Keratinocyte (primary cell): Measurements from ENCODE around the gene GSTM4.
"Not testable (repeated sequence)": the region's sequence is repeated elsewhere in the genome, so short reads cannot be mapped to it uniquely, and the experiment has no call there.

Source experiments
- EZH2 ChIP-seq: IDR thresholded peaks from one replicate; pipeline ENCODE4 v1.6.1; 2012; ENCODE audit warnings: inconsistent platforms, mild to moderate bottlenecking, low read length, moderate library complexity
- TF ChIP-seq, protein P1 (sequence below), 3 experiments: IDR thresholded peaks in 1 of 3; conservative IDR thresholded peaks in 1 of 3; optimal IDR thresholded peaks in 1 of 3; 2 replicates in 2 of 3; 3 replicates in 1 of 3; pipeline versions ENCODE3 to v1.5.1; 2011; ENCODE audit warnings: low read length in 3 of 3, mild to moderate bottlenecking in 3 of 3, moderate library complexity in 2 of 3, control low read depth in 1 of 3, inconsistent platforms in 1 of 3; ENCODE audit not compliant: insufficient read depth in 2 of 3; ENCODE audit errors: extremely low read depth in 1 of 3

DNA sequence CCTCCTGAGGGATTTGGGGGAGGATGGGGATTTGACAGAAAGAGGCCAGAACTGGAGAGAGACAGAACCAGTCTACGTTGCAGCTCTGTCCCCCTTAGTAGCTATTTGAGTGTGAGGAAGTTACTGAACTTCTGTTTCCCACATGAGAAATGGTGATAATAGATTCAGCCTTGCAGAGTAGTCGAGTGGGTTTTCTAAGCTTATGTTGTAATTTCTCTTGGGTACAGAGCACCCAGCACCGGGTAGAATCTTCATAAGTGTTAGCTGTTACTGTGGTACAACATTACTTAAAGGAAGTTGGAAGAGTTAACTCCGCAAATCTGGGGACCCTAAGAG lies 4.8 kb downstream of the GSTM4 start:
- TF ChIP-seq EZH2: not testable (repeated sequence)
- TF ChIP-seq, protein P1, sequence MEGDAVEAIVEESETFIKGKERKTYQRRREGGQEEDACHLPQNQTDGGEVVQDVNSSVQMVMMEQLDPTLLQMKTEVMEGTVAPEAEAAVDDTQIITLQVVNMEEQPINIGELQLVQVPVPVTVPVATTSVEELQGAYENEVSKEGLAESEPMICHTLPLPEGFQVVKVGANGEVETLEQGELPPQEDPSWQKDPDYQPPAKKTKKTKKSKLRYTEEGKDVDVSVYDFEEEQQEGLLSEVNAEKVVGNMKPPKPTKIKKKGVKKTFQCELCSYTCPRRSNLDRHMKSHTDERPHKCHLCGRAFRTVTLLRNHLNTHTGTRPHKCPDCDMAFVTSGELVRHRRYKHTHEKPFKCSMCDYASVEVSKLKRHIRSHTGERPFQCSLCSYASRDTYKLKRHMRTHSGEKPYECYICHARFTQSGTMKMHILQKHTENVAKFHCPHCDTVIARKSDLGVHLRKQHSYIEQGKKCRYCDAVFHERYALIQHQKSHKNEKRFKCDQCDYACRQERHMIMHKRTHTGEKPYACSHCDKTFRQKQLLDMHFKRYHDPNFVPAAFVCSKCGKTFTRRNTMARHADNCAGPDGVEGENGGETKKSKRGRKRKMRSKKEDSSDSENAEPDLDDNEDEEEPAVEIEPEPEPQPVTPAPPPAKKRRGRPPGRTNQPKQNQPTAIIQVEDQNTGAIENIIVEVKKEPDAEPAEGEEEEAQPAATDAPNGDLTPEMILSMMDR (optimal IDR thresholded peaks at IDR 0.05 in 1 of 3, IDR thresholded peaks at IDR 0.05 in 1 of 3, conservative IDR thresholded peaks at IDR 0.05 in 1 of 3; ENCODE audit: extremely low read depth in 1 of 3, insufficient read depth in 2 of 3, low read length in 3 of 3): not testable (repeated sequence)
